SKM-1 treated with dmso at 0.1 percent for 144 hours (cell line): ENCODE measurements around the gene RAB6A.
"Not testable (repeated sequence)": the region's sequence is repeated elsewhere in the genome, so short reads cannot be mapped to it uniquely, and the experiment has no call there.

Source experiments
- DNase-seq: peaks from one replicate; lab custom pipeline; 2025; ENCODE audit not compliant: unreplicated experiment; lab: John Stamatoyannopoulos, UW

The RAB6A gene

GRCh38 chr11:73766763-73767162 is 5.9 kb upstream of the RAB6A start:
- no peak for DNase-seq

DNA sequence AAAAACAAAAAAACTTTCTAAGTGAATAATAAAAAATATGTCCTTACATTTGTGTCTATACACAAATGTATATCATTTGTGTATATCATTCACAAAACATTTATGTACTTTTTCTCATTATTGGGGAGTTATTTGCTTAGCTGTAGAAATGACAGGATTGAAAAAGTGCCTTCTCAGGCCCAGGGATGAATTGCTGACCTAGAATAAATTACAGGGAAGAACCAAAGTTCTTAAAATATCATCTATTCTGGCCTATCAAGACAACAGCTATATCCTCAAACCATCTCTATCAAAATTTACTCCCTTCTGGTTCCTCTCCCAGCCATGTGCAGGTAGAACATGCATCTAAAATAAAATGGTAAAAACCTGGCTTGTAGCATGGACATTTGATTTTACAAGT is 1.9 kb upstream of the RAB6A start:
- no peak for DNase-seq

GRCh38 chr11:73761403-73761945 is 600 bp upstream of the RAB6A start:
- DNase-seq: no peak

- no peak for DNase-seq
These were observed 667 bp downstream of the RAB6A start for GRCh38 chr11:73760135-73760678.

DNA sequence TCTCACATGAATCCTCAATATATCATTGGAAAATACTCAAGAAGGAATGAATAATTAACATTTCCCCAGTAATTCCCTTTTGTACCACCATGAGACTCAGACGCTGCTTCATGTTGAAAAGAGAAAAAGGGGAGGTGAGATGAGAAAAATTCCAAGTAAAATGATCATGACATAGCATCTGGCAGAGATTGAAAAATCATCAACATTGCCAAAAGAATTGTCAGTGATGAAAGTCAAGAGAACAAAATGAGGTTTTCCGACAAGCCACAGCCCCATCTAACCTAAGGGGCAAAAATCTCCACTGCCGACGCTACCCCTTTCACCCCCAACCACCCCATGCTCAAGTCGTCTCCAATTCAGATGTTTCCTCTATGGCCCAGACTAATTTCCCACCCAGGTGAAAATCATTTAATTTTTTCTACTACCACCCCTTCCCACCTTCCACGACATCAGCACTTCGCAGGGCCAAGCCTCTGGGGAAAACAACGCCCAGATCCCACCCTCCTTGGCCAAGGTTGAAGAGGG is 1.2 kb downstream of the RAB6A start:
- no peak for DNase-seq

- DNase-seq: no peak
These were observed 2.4 kb downstream of the RAB6A start for GRCh38 chr11:73758451-73758850.

DNA sequence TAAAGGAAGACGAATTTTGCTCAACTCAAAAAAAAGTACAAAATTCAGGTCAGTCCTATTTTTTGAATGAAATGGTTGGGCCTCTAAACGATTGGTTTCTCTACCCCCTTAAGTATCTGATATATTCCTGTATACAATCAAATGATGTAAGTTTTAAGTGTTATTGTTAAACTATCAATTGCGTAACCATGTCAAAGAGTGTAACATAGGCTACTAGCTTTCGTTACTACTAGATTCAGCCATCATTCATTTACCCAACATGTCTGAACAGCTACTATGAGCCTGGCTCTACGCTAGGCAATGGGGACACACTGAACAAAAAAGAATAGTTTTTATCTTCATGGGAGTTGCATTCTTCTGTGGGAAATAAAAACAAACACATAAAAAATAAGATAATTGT is 3.3 kb downstream of the RAB6A start:
- DNase-seq: no peak

DNA sequence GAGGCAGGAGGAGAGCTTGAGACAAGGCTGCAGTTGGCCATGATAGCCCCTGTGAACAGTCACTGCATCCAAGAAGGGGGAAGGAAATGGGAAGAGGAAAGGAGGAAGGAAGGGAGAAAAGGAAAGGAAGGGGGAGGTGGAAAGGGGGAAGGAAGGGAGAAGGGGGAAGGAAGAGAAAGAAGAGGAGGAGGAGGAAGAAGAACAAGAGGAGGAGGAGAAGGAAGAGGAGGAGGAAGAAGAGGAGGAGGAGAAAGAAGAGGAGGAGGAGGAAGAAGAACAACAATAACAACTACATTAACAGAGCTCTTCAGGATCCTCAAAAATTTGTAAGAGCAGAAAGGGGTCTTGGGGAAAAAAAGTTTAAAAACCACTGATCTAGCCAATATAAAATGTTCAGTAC is 5.2 kb downstream of the RAB6A start:
- DNase-seq: no peak

DNA sequence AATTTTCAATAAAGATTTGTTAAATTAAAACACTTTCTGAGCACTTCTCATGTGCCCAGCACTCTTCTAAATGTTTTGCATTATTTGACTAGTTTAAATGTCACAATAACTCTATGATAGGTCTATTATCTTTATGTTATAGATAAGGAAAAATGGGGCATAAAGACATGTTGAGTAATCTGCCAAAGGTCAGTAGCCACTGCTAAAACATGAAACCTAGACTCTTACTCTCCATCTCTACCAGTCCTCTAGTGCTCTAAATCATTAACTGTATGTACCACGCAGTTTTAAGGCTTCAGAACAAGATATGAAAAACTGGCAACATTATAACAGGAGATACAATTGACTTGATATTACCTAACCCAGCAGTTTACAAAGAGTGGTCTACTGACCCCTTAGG is 6.9 kb downstream of the RAB6A start:
- DNase-seq: no peak

DNA sequence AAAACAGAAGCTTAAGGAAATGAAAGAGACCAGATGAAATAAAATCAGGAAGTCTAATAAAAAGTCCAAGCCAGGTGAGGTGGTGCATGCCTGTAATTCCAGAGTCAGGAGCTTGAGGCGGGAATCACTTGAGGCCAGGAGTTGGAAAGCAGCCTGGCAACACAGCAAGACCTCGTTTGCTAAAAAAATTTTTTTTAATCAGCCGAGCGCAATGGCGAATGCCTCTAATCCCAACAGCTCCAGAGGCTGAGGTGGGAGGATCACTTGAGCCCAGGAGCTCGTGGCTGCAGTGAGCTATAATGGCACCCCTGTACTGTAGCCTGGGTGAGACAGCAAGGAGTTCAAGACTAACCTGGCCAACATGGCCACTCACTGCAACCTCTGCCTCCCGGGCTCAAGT is 8.0 kb downstream of the RAB6A start:
- DNase-seq: no peak

- DNase-seq: no peak
These were observed 8.5 kb downstream of the RAB6A start for GRCh38 chr11:73752216-73752867.

DNA sequence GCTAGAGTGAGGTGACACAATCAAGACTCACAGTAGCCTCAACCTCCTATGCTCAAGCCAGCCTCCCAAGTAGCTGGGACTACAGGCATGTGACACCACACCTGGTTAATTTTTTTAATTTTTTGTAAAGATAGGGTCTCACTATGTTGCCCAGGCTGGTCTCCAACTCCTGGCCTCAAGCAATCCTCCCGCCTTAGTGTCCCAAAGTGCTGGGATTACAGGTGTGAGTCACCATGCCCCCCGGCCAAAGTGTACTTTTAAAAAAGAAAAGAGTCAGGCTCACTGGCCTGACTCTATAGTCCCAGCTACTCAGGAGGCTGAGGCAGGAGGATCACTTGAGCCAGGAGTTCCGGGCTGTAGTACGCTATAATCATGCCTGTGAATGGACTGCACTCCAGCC is 10.0 kb downstream of the RAB6A start:
- not testable (repeated sequence) for DNase-seq

DNA sequence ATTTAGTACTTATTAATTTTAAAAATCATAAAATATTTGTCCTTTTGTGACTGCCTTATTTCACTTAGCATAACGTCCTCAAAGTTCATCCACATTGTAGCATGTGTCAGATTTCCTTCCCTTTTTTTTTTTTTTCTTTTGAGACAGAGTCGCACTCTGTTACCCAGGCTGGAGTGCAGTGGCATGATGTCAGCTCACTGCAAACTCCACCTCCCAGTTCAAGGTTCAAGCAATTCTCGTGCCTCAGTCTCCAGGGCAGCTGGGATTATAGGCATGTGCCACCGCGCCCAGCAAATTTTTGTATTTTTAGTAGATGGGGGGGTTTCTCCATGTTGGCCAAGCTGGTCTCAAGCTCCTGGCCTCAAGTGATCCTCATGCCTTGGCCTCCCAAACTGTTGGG is 10.6 kb downstream of the RAB6A start:
- no peak for DNase-seq

DNA sequence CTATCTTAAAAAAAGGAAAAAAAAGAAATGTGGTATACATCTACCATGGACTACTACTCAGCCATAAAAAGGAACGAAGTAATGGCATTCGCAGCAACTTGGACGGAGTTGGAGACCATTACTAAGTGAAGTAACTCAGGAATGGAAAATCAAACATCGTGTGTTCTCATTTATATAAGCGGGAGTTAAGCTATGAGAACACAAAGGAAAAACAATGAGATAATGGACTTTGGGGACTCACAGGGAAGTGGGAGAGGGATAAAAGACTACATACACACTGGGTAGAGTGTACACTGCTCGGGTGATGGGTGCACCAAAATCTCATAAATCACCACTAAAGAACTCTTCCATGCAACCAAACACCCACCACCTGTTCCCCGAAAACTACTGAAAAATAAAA is 11.8 kb downstream of the RAB6A start:
- no peak for DNase-seq

- DNase-seq: no peak
These were observed 12.6 kb downstream of the RAB6A start for GRCh38 chr11:73748300-73748699.

DNA sequence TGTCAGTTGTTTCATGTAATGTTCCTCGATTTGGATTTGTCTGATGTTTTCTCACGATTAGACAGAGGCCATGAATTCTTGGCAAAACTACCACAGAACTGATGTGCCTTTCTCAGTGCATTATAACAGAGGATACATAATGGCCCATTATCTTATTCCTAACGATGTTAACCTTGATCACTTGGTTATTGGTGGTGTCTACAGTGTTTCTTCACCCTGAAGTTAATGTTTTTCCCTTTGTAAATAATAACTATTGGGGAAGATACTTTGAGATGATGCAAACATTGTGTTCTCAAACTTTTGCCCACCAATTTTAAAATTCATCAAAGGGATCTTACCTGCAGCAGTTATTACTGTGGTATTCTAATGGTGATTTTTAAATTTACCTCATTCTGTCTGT is 13.1 kb downstream of the RAB6A start:
- DNase-seq: no peak

- no peak for DNase-seq
These were observed 14.2 kb downstream of the RAB6A start for GRCh38 chr11:73746701-73747100.

GRCh38 chr11:73743045-73743444 is 17.8 kb downstream of the RAB6A start:
- DNase-seq: no peak

GRCh38 chr11:73735959-73736358 is 24.9 kb downstream of the RAB6A start:
- DNase-seq: not testable (repeated sequence)

- DNase-seq: no peak
These were observed 25.9 kb downstream of the RAB6A start for GRCh38 chr11:73734993-73735392.

DNA sequence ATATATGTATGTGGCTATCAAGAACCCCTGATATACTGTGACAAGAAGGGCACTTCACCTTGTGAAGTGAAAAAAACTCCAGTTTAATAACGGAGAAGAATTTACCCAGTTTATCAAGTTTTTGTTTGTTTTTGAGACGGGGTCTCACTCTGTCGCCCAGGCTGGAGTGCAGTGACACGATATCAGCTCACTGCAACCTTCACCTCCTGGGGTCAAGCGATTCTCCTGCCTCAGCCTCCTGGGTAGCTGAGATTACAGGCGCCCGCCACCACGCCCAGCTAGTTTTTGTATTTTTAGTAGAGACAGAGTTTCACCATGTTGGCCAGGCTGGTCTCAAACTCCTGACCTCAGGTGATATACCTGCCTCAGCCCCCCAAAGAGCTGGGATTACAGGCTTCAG is 26.9 kb downstream of the RAB6A start:
- not testable (repeated sequence) for DNase-seq

- DNase-seq: not testable (repeated sequence)
These were observed 27.9 kb downstream of the RAB6A start for GRCh38 chr11:73732936-73733335.
